Measurements from ENCODE around the gene CLTCL1. TPM values are rescaled to one million over a fixed set of nuclear protein-coding genes. Genes with fewer than 3 reads are reported as not detected.

CLTCL1 gene
- total and polyA plus RNA-seq, 5 donors = 16.6 to 26.7 (median 20.6) TPM

- DNase-seq (no peak), ATAC-seq (no peak)
- no peaks in the 10 kb centered on the region for H3K9me3 ChIP-seq (ENCODE audit: control insufficient read depth, low read length)
- no peak overlapping the region for H3K27ac ChIP-seq (ENCODE audit: low read length)
- intact Hi-C loops (cut with DNase I) = loop anchor here in 1 of 4 donors (10.0 kb wide), 1 partner anchor 488 kb away; no protein-coding TSS in a partner anchor
- no peaks in the 10 kb centered on the region for H3K27me3 ChIP-seq (ENCODE audit: control insufficient read depth, insufficient read depth)
- WGBS = 80% methylated on average over 11 of the region's 11 CpGs
- H3K4me3 ChIP-seq (ENCODE audit: low read length) = no peak overlapping the region
- H3K4me1 ChIP-seq (ENCODE audit: control insufficient read depth, insufficient read depth, low read length) = no peaks in the 10 kb centered on the region
These were observed 145.1 kb downstream of the CLTCL1 start for GRCh38 chr22:19146215-19146968.

- intact Hi-C loops (cut with DNase I) = loop anchor here in 1 of 4 donors (10.0 kb wide), 1 partner anchor 491 kb away; no protein-coding TSS in a partner anchor
- Histone ChIP-seq H3K4me3 (ENCODE audit: low read length) (peak overlapping the region; percentile 62), H3K9me3 (ENCODE audit: control insufficient read depth, low read length) (no peaks in the 10 kb centered on the region), H3K4me1 (ENCODE audit: control insufficient read depth, insufficient read depth, low read length) (no peaks in the 10 kb centered on the region), H3K27ac (ENCODE audit: low read length) (peak overlapping the region; percentile 59), H3K27me3 (ENCODE audit: control insufficient read depth, insufficient read depth) (no peaks in the 10 kb centered on the region)
- ATAC-seq (no peak), DNase-seq (no peak)
- 2% methylated on average over 17 of the region's 17 CpGs for WGBS
These were observed 147.5 kb downstream of the CLTCL1 start for GRCh38 chr22:19143967-19144400.

DNA sequence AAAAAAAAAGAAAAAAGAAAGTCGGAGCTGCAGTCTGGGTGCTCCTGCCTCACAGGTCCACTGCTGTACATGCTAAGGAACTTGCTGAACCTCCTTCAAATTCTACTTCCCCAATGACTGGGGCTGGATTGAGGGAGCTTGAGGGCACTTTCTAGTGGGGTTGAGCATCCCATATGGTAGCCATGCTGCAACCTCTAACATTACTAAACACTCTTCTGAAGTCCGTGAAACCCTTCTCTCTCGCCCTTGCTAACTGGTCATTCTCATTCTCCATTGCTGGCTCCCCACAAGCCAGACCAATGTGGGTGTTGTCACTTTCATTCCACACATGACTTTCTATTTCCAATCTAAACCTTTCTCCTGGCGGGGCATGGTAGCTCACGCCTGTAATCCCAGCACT, 148.3 kb downstream of the CLTCL1 start:
- H3K4me1 ChIP-seq (ENCODE audit: control insufficient read depth, insufficient read depth, low read length) = no peaks in the 10 kb centered on the region
- H3K9me3 ChIP-seq (ENCODE audit: control insufficient read depth, low read length) = no peaks in the 10 kb centered on the region
- intact Hi-C loops (cut with DNase I) = loop anchor here in 1 of 4 donors (10.0 kb wide), 1 partner anchor 492 kb away; no protein-coding TSS in a partner anchor
- H3K27ac ChIP-seq (ENCODE audit: low read length) = no peak overlapping the region
- ATAC-seq (no peak), DNase-seq (no peak)
- H3K4me3 ChIP-seq (ENCODE audit: low read length) = no peak overlapping the region
- 85% methylated on average over 5 of the region's 5 CpGs for WGBS
- H3K27me3 ChIP-seq (ENCODE audit: control insufficient read depth, insufficient read depth) = no peaks in the 10 kb centered on the region

DNA sequence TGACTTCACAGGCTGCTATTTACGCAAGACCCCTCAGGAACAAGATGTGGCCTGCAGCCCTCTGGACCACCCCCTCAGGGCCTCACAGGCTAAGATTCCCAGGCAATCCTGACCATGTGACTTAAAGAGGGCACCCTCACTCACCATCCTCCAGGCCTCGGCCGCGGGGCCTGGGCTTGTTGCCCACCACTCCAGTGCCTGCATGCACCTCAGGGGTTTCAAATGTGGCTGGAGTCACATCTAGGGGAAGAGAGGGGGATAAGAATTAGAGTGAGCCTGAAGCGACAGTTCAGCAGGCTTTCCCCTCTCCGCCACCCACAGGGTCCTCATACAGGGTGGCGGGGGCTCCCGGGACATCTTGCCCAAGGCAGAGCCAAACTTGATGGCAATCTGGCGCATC, 149.1 kb downstream of the CLTCL1 start:
- Histone ChIP-seq H3K27ac (ENCODE audit: low read length) (no peak overlapping the region), H3K4me1 (ENCODE audit: control insufficient read depth, insufficient read depth, low read length) (no peaks in the 10 kb centered on the region), H3K4me3 (ENCODE audit: low read length) (no peak overlapping the region), H3K9me3 (ENCODE audit: control insufficient read depth, low read length) (no peaks in the 10 kb centered on the region), H3K27me3 (ENCODE audit: control insufficient read depth, insufficient read depth) (no peaks in the 10 kb centered on the region)
- intact Hi-C loops (cut with DNase I) = loop anchor here in 1 of 4 donors (10.0 kb wide), 1 partner anchor 492 kb away; no protein-coding TSS in a partner anchor
- WGBS = 97% methylated on average over 9 of the region's 9 CpGs
- no peak for DNase-seq
- ATAC-seq = no peak

GRCh38 chr22:19139974-19140373, 151.5 kb downstream of the CLTCL1 start:
- Histone ChIP-seq H3K27ac (ENCODE audit: low read length) (no peak overlapping the region), H3K4me3 (ENCODE audit: low read length) (no peak overlapping the region), H3K27me3 (ENCODE audit: control insufficient read depth, insufficient read depth) (no peaks in the 10 kb centered on the region), H3K9me3 (ENCODE audit: control insufficient read depth, low read length) (no peaks in the 10 kb centered on the region), H3K4me1 (ENCODE audit: control insufficient read depth, insufficient read depth, low read length) (no peaks in the 10 kb centered on the region)
- WGBS = 89% methylated on average over 5 of the region's 5 CpGs
- ATAC-seq = no peak
- intact Hi-C loops (cut with DNase I) = loop anchor here in 1 of 4 donors (10.0 kb wide), 1 partner anchor 495 kb away; no protein-coding TSS in a partner anchor
- no peak for DNase-seq

GRCh38 chr22:19139001-19139356, 152.5 kb downstream of the CLTCL1 start:
- 92% methylated on average over 9 of the region's 9 CpGs for WGBS
- intact Hi-C loops (cut with DNase I) = no loop called here
- DNase-seq = no peak
- H3K27me3 ChIP-seq (ENCODE audit: control insufficient read depth, insufficient read depth) = no peaks in the 10 kb centered on the region
- H3K4me1 ChIP-seq (ENCODE audit: control insufficient read depth, insufficient read depth, low read length) = no peaks in the 10 kb centered on the region
- H3K9me3 ChIP-seq (ENCODE audit: control insufficient read depth, low read length) = no peaks in the 10 kb centered on the region
- no peak overlapping the region for H3K27ac ChIP-seq (ENCODE audit: low read length)
- H3K4me3 ChIP-seq (ENCODE audit: low read length) = no peak overlapping the region
- no peak for ATAC-seq

GRCh38 chr22:19138217-19139000, 153.1 kb downstream of the CLTCL1 start:
- Histone ChIP-seq H3K4me1 (ENCODE audit: control insufficient read depth, insufficient read depth, low read length) (no peaks in the 10 kb centered on the region), H3K4me3 (ENCODE audit: low read length) (no peak overlapping the region), H3K9me3 (ENCODE audit: control insufficient read depth, low read length) (no peaks in the 10 kb centered on the region), H3K27ac (ENCODE audit: low read length) (no peak overlapping the region), H3K27me3 (ENCODE audit: control insufficient read depth, insufficient read depth) (no peaks in the 10 kb centered on the region)
- intact Hi-C loops (cut with DNase I) = no loop called here
- DNase-seq (no peak), ATAC-seq (no peak)
- WGBS = 85% methylated on average over 15 of the region's 15 CpGs

GRCh38 chr22:19137384-19138216, 153.9 kb downstream of the CLTCL1 start:
- Histone ChIP-seq H3K4me3 (ENCODE audit: low read length) (no peak overlapping the region), H3K27me3 (ENCODE audit: control insufficient read depth, insufficient read depth) (no peaks in the 10 kb centered on the region), H3K9me3 (ENCODE audit: control insufficient read depth, low read length) (no peaks in the 10 kb centered on the region), H3K27ac (ENCODE audit: low read length) (no peak overlapping the region), H3K4me1 (ENCODE audit: control insufficient read depth, insufficient read depth, low read length) (no peaks in the 10 kb centered on the region)
- ATAC-seq (no peak), DNase-seq (no peak)
- WGBS = 92% methylated on average over 11 of the region's 11 CpGs
- intact Hi-C loops (cut with DNase I) = no loop called here

- DNase-seq = no peak
- no peak overlapping the region for H3K4me3 ChIP-seq (ENCODE audit: low read length)
- H3K4me1 ChIP-seq (ENCODE audit: control insufficient read depth, insufficient read depth, low read length) = no peaks in the 10 kb centered on the region
- ATAC-seq = no peak
- no peaks in the 10 kb centered on the region for H3K9me3 ChIP-seq (ENCODE audit: control insufficient read depth, low read length)
- WGBS = 96% methylated on average over 10 of the region's 10 CpGs
- no peak overlapping the region for H3K27ac ChIP-seq (ENCODE audit: low read length)
- H3K27me3 ChIP-seq (ENCODE audit: control insufficient read depth, insufficient read depth) = no peaks in the 10 kb centered on the region
- intact Hi-C loops (cut with DNase I) = no loop called here
These were observed 154.6 kb downstream of the CLTCL1 start for GRCh38 chr22:19136915-19137314.

DNA sequence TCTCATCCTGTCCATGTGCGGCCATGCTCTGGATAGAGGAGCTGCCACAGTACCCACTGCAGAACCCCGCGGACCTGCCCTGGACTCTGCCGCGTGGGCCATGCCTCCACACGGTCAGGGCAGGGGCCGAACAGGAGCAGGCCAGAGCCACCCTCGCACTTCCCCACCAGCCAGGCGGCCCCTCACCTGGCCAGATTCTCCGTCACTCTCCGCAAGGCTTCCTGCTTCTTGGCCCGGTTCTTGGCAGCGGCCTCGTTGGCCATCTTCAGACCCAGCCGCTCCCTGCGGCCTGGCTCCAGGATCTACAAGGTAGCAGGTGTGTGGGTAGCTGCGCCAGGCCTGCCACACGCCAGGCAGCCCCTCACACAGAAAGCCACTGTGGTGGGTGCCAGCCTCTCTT, 156.6 kb downstream of the CLTCL1 start:
- no peaks in the 10 kb centered on the region for H3K27me3 ChIP-seq (ENCODE audit: control insufficient read depth, insufficient read depth)
- no peak overlapping the region for H3K4me3 ChIP-seq (ENCODE audit: low read length)
- no peak for ATAC-seq
- H3K27ac ChIP-seq (ENCODE audit: low read length) = no peak overlapping the region
- H3K9me3 ChIP-seq (ENCODE audit: control insufficient read depth, low read length) = no peaks in the 10 kb centered on the region
- 93% methylated on average over 18 of the region's 18 CpGs for WGBS
- H3K4me1 ChIP-seq (ENCODE audit: control insufficient read depth, insufficient read depth, low read length) = no peaks in the 10 kb centered on the region
- intact Hi-C loops (cut with DNase I) = no loop called here
- DNase-seq = no peak

All from right cardiac atrium (tissue), 5 donors.